DOHH2 (cell line): ENCODE results near the gene LAMA3.

Source experiments
- EZH2phosphoT487 ChIP-seq: fragments of 200-600 bp; sonication (generic); IDR thresholded peaks from 2 replicates; pipeline ENCODE4 v1.6.1; 2017; ENCODE audit warnings: borderline replicate concordance, mild to moderate bottlenecking, antibody characterized with exemption, low read length, moderate library complexity, mixed read lengths
- TF ChIP-seq, protein P1 (sequence below): fragments of 200-600 bp; sonication (generic); IDR thresholded peaks from one replicate; pipeline ENCODE4 v1.5.1; 2014; ENCODE audit warnings: antibody characterized with exemption, mild to moderate bottlenecking, low read depth, low read length; ENCODE audit not compliant: poor library complexity, severe bottlenecking

DNA sequence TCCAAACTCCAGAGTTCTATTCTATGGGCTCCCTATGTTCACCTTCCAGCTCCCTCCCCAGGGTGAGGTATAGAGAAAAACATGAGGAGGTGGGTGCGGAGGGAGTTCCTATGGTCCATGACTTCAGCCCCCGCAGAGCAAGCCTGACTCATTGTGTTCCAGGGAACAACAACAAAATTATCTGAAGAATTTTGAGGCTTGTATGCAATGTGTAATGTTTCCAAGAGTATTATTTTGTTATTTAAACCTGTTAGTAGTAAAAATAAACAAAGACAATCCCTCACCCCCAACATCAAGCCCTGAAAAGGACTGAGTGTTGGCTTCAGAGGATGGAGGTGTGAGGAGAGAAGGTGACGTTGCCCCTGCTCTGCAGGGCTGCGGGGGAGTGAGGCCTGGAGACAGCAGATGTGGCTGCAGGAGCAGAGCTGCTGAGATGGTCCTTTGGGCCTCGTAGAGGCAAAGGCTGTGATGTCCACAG is 29.0 kb downstream of the LAMA3 start:
- TF ChIP-seq, protein P1, sequence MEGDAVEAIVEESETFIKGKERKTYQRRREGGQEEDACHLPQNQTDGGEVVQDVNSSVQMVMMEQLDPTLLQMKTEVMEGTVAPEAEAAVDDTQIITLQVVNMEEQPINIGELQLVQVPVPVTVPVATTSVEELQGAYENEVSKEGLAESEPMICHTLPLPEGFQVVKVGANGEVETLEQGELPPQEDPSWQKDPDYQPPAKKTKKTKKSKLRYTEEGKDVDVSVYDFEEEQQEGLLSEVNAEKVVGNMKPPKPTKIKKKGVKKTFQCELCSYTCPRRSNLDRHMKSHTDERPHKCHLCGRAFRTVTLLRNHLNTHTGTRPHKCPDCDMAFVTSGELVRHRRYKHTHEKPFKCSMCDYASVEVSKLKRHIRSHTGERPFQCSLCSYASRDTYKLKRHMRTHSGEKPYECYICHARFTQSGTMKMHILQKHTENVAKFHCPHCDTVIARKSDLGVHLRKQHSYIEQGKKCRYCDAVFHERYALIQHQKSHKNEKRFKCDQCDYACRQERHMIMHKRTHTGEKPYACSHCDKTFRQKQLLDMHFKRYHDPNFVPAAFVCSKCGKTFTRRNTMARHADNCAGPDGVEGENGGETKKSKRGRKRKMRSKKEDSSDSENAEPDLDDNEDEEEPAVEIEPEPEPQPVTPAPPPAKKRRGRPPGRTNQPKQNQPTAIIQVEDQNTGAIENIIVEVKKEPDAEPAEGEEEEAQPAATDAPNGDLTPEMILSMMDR: no peak
- TF ChIP-seq EZH2phosphoT487: no peak
